Lower lobe of right lung (tissue), 2 donors: ENCODE measurements around the gene NCLN. TPM values are rescaled to one million over a fixed set of nuclear protein-coding genes. Genes with fewer than 3 reads are reported as not detected.
"Not testable (repeated sequence)": the region's sequence is repeated elsewhere in the genome, so short reads cannot be mapped to it uniquely, and the experiment has no call there.

Experiments
- ATAC-seq, 2 donors: fragments of 200-7000 bp; cut with Tn5 transposase; one replicate each; pipeline ENCODE4 v1.9.1; 2020 to 2022; ENCODE audit warnings: mild to moderate bottlenecking in 2 of 2, moderate library complexity in 2 of 2
- DNase-seq: peaks from one replicate; pipeline ENCODE4 v3.0.0-alpha.2; 2020
- H3K27ac ChIP-seq: fragments of 200-600 bp; one replicate; pipeline ENCODE4 v1.8.0; 2022
- H3K27me3 ChIP-seq: fragments of 200-600 bp; one replicate; pipeline ENCODE4 v1.8.0; 2022; ENCODE audit warnings: low read depth
- H3K36me3 ChIP-seq: fragments of 200-600 bp; one replicate; pipeline ENCODE4 v1.8.0; 2022; ENCODE audit warnings: mild to moderate bottlenecking
- H3K4me1 ChIP-seq: fragments of 200-600 bp; one replicate; pipeline ENCODE4 v1.8.0; 2022
- H3K4me3 ChIP-seq: fragments of 200-600 bp; one replicate; pipeline ENCODE4 v1.8.0; 2022; ENCODE audit warnings: mild to moderate bottlenecking
- H3K9me3 ChIP-seq: fragments of 200-600 bp; one replicate; pipeline ENCODE4 v1.8.0; 2022
- intact Hi-C: fragments of 100-400 bp; cut with DNase I; formaldehyde crosslinking; loops from one replicate; pipeline ENCODE4 v1.11.0; 2022
- total RNA-seq: library from RNA; stranded (reverse); fragmentation: NEBNext Ultra II Directional; extraction: Animal tissue kit (Norgen Biotek cat#: 25700); gene quantifications from one replicate; pipeline ENCODE4 v1.2.1, GENCODE V29; 2021
- TF ChIP-seq, protein P1 (sequence below): fragments of 200-600 bp; IDR thresholded peaks from one replicate; pipeline ENCODE4 v1.8.0; 2022; ENCODE audit warnings: antibody characterized with exemption, mild to moderate bottlenecking
- donor health status: DM: no; HTN: yes; CAD: no; lungs with severe emphysema.

NCLN gene
- total RNA-seq, 1 donor from 2014 or later = 68.8 TPM

DNA sequence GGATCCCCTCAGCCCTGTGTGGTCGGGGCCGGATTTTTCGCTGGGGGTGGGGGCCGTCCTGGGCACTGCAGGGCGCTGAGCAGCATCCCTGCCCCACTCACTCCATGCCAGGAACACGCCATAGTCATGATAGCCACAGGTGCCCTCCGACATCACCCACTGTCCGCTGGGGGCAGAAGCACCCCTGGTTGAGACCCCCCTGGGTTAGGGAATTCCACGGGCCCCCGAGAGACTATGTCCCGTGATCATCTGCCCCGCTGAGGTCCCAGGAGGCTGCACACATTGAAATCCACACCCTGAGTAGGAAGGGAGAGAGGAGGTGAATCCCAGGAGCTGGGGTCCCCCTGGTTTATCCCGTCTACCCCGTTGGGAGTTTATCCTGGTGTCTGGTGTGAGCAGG, 16.2 kb downstream of the NCLN start:
- ATAC-seq (no peak), DNase-seq (no peak)
- H3K27me3 ChIP-seq = no peaks in the 10 kb centered on the region
- intact Hi-C loops = no loop called here
- no peaks in the 10 kb centered on the region for H3K4me1 ChIP-seq
- no peaks in the 10 kb centered on the region for H3K9me3 ChIP-seq
- TF ChIP-seq, protein P1, sequence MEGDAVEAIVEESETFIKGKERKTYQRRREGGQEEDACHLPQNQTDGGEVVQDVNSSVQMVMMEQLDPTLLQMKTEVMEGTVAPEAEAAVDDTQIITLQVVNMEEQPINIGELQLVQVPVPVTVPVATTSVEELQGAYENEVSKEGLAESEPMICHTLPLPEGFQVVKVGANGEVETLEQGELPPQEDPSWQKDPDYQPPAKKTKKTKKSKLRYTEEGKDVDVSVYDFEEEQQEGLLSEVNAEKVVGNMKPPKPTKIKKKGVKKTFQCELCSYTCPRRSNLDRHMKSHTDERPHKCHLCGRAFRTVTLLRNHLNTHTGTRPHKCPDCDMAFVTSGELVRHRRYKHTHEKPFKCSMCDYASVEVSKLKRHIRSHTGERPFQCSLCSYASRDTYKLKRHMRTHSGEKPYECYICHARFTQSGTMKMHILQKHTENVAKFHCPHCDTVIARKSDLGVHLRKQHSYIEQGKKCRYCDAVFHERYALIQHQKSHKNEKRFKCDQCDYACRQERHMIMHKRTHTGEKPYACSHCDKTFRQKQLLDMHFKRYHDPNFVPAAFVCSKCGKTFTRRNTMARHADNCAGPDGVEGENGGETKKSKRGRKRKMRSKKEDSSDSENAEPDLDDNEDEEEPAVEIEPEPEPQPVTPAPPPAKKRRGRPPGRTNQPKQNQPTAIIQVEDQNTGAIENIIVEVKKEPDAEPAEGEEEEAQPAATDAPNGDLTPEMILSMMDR = no peak
- H3K27ac ChIP-seq = no peak overlapping the region
- H3K4me3 ChIP-seq = no peak overlapping the region
- peaks cover 66% of the 10 kb centered on the region for H3K36me3 ChIP-seq

DNA sequence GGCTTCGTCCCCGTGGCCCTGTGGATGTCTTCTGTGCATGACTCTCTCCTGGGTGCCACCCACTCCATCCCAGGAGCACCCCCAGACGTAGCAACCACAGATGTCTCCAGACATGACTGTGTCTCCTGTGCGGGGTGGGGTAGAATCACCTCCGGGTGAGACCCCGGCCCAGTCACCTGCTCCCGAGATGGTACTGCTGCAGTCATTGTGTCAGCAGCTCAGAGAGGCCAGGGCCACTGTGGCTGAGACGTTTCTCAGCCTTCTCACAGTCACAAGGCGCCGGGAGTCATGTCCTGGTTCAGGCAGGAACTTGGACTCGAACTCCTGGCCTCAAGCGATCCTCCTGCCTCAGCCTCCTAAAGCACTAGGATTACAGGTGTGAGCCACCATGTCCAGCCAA, 16.6 kb downstream of the NCLN start:
- no peak for ATAC-seq
- no peaks in the 10 kb centered on the region for H3K27me3 ChIP-seq
- no peak overlapping the region for H3K4me3 ChIP-seq
- no peak for DNase-seq
- no peaks in the 10 kb centered on the region for H3K4me1 ChIP-seq
- H3K9me3 ChIP-seq = no peaks in the 10 kb centered on the region
- H3K36me3 ChIP-seq = peaks cover 69% of the 10 kb centered on the region
- H3K27ac ChIP-seq = no peak overlapping the region
- intact Hi-C loops = no loop called here
- TF ChIP-seq, protein P1 = no peak

DNA sequence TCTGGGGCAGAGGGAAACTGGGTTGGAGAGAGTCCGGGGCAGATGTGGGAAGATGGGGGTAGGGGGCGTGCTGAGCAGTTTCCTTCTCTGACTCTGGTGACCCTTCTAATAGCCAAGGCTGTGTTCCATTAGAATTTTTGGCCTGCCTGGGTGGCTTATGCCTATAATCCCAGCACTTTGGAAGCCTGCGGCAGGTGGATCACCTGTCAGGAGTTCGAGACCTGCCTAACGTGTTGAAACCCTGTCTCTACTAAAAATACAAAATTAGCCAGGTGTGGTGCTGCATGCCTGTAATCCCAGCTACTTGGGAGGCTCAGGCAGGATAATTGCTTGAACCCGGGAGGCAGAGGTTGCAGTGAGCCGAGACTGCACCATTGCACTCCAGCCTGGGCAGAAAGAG, 17.2 kb downstream of the NCLN start:
- H3K4me1 ChIP-seq, H3K4me3 ChIP-seq, DNase-seq, H3K27ac ChIP-seq, H3K27me3 ChIP-seq, intact Hi-C loops, H3K9me3 ChIP-seq, ATAC-seq: not testable (repeated sequence)
- peaks cover 75% of the 10 kb centered on the region for H3K36me3 ChIP-seq

DNA sequence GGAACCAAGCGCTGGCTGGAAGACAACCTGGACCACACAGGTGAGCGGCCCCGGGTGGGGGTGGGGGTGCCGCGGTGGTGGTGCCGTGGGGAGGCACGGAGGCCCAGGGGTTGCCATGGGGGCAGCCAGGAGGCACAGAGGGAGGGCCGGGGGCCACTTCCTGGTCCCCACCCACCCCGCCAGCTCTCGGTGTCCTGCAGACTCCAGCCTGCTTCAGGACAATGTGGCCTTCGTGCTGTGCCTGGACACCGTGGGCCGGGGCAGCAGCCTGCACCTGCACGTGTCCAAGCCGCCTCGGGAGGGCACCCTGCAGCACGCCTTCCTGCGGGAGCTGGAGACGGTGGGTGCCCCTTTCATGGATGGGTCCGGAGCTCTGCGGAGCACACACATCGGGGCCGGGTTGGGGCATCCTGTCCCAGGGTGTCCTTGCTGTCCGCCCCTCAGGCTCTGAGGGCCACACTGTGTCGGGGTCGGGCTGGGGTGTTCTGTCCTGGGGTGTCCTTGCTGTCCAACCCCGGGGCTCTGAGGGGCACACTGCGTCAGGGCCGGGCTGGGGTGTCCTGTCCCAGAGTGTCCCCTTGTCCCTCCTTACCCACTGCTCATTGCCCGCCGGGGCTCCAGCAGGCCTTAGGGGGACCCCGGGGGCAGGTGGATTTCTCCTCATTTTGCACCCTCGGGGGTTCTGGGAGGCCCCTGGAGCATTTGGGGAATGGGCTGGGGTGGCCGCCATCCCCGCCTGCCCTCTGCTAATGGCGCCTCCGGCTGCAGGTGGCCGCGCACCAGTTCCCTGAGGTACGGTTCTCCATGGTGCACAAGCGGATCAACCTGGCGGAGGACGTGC, 18.3 kb downstream of the NCLN start:
- Histone ChIP-seq H3K4me1 (no peaks in the 10 kb centered on the region), H3K4me3 (no peak overlapping the region), H3K27ac (no peak overlapping the region), H3K36me3 (peaks cover 78% of the 10 kb centered on the region), H3K27me3 (no peaks in the 10 kb centered on the region), H3K9me3 (no peaks in the 10 kb centered on the region)
- DNase-seq (no peak), ATAC-seq (no peak)
- TF ChIP-seq, protein P1 = no peak
- intact Hi-C loops = no loop called here

DNA sequence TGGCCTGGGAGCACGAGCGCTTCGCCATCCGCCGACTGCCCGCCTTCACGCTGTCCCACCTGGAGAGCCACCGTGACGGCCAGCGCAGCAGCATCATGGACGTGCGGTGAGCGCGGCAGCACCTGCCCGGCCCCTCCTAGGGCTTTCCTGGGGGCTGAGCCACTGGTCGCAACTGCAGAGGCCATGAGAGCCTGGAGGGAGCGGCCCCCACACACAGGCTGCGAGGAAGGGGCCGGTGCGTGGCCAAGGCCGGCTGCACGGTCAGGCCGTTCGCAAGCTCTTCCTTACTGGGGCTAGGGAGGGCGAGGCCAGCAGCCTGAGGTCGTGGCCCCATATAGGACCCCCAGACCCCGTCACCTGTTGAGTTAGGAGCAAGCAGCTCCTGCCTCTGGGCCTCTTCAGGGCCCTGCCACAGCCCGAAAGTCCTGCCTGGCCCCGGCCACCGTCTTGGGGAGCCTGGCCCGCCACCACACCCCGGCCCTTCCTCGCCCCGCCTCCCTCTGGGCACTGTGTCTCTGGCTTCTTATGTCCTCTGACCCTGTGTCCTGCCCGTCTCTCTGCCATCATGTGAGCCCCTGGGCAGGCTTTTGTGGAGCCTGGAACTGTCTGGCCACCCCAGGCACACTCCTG, 19.0 kb downstream of the NCLN start:
- ATAC-seq (no peak), DNase-seq (no peak)
- Histone ChIP-seq H3K27me3 (no peaks in the 10 kb centered on the region), H3K4me1 (no peaks in the 10 kb centered on the region), H3K4me3 (no peak overlapping the region), H3K9me3 (no peaks in the 10 kb centered on the region), H3K36me3 (peaks cover 74% of the 10 kb centered on the region), H3K27ac (no peak overlapping the region)
- intact Hi-C loops = no loop called here
- TF ChIP-seq, protein P1 = no peak
